NCI-H1930 (cell line): ENCODE measurements around the gene GGT7.
"Not testable (repeated sequence)": the region's sequence is repeated elsewhere in the genome, so short reads cannot be mapped to it uniquely, and the experiment has no call there.

Experiments used
- DNase-seq, 2 experiments: peaks; one replicate each; lab custom pipeline; 2025; lab: John Stamatoyannopoulos, UW

The GGT7 gene

GRCh38 chr20:34872622-34873224 is at the start of gene GGT7:
Gene GGT7 (minus strand): TSS chr20:34872856. CDS start chr20:34872815, 41 bp downstream.
- peak; percentile 80 to 88 for DNase-seq

- no peak for DNase-seq
Observed at GRCh38 chr20:34921436-34921835, 48.8 kb upstream of the GGT7 start.

GRCh38 chr20:34920055-34920454 is 47.4 kb upstream of the GGT7 start:
- no peak for DNase-seq

GRCh38 chr20:34916774-34917354 is 44.2 kb upstream of the GGT7 start:
- no peak for DNase-seq

- DNase-seq, result no peak
Observed at GRCh38 chr20:34915749-34916455, 43.2 kb upstream of the GGT7 start.

GRCh38 chr20:34915131-34915530 is 42.5 kb upstream of the GGT7 start:
- DNase-seq, result no peak

- DNase-seq, result no peak
Observed at GRCh38 chr20:34907616-34908469, 35.2 kb upstream of the GGT7 start.

GRCh38 chr20:34904202-34904621 is 31.6 kb upstream of the GGT7 start:
- no peak for DNase-seq

- not testable (repeated sequence) for DNase-seq
Observed at GRCh38 chr20:34898731-34899130, 26.1 kb upstream of the GGT7 start.

GRCh38 chr20:34898129-34898528 is 25.5 kb upstream of the GGT7 start:
- not testable (repeated sequence) for DNase-seq

GRCh38 chr20:34896086-34896621 is 23.5 kb upstream of the GGT7 start:
- no peak for DNase-seq

GRCh38 chr20:34895465-34895864 is 22.8 kb upstream of the GGT7 start:
- DNase-seq, result no peak

- DNase-seq, result no peak
Observed at GRCh38 chr20:34894723-34895122, 22.1 kb upstream of the GGT7 start.

- no peak for DNase-seq
Observed at GRCh38 chr20:34892671-34893070, 20.0 kb upstream of the GGT7 start.

- DNase-seq, result no peak
Observed at GRCh38 chr20:34891166-34892062, 18.8 kb upstream of the GGT7 start.

- no peak for DNase-seq
Observed at GRCh38 chr20:34888468-34888867, 15.8 kb upstream of the GGT7 start.

- no peak for DNase-seq
Observed at GRCh38 chr20:34887023-34887422, 14.4 kb upstream of the GGT7 start.

- DNase-seq, result no peak
Observed at GRCh38 chr20:34886122-34886521, 13.5 kb upstream of the GGT7 start.

GRCh38 chr20:34884260-34884659 is 11.6 kb upstream of the GGT7 start:
- DNase-seq, result no peak

GRCh38 chr20:34883809-34884208 is 11.2 kb upstream of the GGT7 start:
- no peak for DNase-seq

- no peak for DNase-seq
Observed at GRCh38 chr20:34883087-34883688, 10.5 kb upstream of the GGT7 start.
